Measurements from ENCODE around the gene ITGAD.

ITGAD gene

GRCh38 chr16:31404353-31405064 is 11.4 kb downstream of the ITGAD start:
- Histone ChIP-seq H3K36me3 (ENCODE audit: insufficient read depth, low read length) (peaks cover 16% of the 10 kb centered on the region), H3K27me3 (ENCODE audit: insufficient read depth, low read length) (peaks cover 4% of the 10 kb centered on the region; the same call in 1 of the 2 replicates), H3K4me1 (ENCODE audit: control insufficient read depth, insufficient read depth, low read length, unreplicated experiment) (peaks cover 13% of the 10 kb centered on the region), H3K27ac (ENCODE audit: low read depth, low read length) (peak overlapping the region; percentile 21; the same call in 1 of the 2 replicates), H2AFZ (ENCODE audit: low read length, unreplicated experiment) (peak overlapping the region; percentile 48), H3K4me3 (ENCODE audit: low read depth, low read length) (peak overlapping the region; percentile 82), H3K79me2 (ENCODE audit: control insufficient read depth, insufficient read depth, low read length, unreplicated experiment) (peaks cover 16% of the 10 kb centered on the region)

GRCh38 chr16:31407406-31407805 is 14.3 kb downstream of the ITGAD start:
- no peaks in the 10 kb centered on the region for H3K36me3 ChIP-seq (ENCODE audit: insufficient read depth, low read length)
- H2AFZ ChIP-seq (ENCODE audit: low read length, unreplicated experiment): no peak overlapping the region

GRCh38 chr16:31409433-31409832 is 16.3 kb downstream of the ITGAD start:
- Histone ChIP-seq H3K27me3 (ENCODE audit: insufficient read depth, low read length) (peaks cover 23% of the 10 kb centered on the region), H3K27ac (ENCODE audit: low read depth, low read length) (no peak overlapping the region)

More at GRCh38 chr16:31407406-31407805, 14.3 kb downstream of the ITGAD start:
- H3K27me3 ChIP-seq (ENCODE audit: insufficient read depth, low read length): peaks cover 4% of the 10 kb centered on the region; the same call in 1 of the 2 replicates
- H3K27ac ChIP-seq (ENCODE audit: low read depth, low read length): no peak overlapping the region
- peaks cover 16% of the 10 kb centered on the region for H3K79me2 ChIP-seq (ENCODE audit: control insufficient read depth, insufficient read depth, low read length, unreplicated experiment)
- peaks cover 11% of the 10 kb centered on the region for H3K4me1 ChIP-seq (ENCODE audit: control insufficient read depth, insufficient read depth, low read length, unreplicated experiment)
- no peak overlapping the region for H3K4me3 ChIP-seq (ENCODE audit: low read depth, low read length)

GRCh38 chr16:31410082-31410481 is 16.9 kb downstream of the ITGAD start:
- no peaks in the 10 kb centered on the region for H3K36me3 ChIP-seq (ENCODE audit: insufficient read depth, low read length)
- H3K4me3 ChIP-seq (ENCODE audit: low read depth, low read length): no peak overlapping the region
- H3K27me3 ChIP-seq (ENCODE audit: insufficient read depth, low read length): peaks cover 29% of the 10 kb centered on the region
- H3K79me2 ChIP-seq (ENCODE audit: control insufficient read depth, insufficient read depth, low read length, unreplicated experiment): no peaks in the 10 kb centered on the region
- no peak overlapping the region for H2AFZ ChIP-seq (ENCODE audit: low read length, unreplicated experiment)
- H3K27ac ChIP-seq (ENCODE audit: low read depth, low read length): no peak overlapping the region
- no peaks in the 10 kb centered on the region for H3K4me1 ChIP-seq (ENCODE audit: control insufficient read depth, insufficient read depth, low read length, unreplicated experiment)

More at GRCh38 chr16:31409433-31409832, 16.3 kb downstream of the ITGAD start:
- Histone ChIP-seq H3K79me2 (ENCODE audit: control insufficient read depth, insufficient read depth, low read length, unreplicated experiment) (peaks cover 2% of the 10 kb centered on the region), H2AFZ (ENCODE audit: low read length, unreplicated experiment) (no peak overlapping the region), H3K36me3 (ENCODE audit: insufficient read depth, low read length) (no peaks in the 10 kb centered on the region), H3K4me3 (ENCODE audit: low read depth, low read length) (no peak overlapping the region), H3K4me1 (ENCODE audit: control insufficient read depth, insufficient read depth, low read length, unreplicated experiment) (no peaks in the 10 kb centered on the region)

GRCh38 chr16:31411024-31411844 is 18.1 kb downstream of the ITGAD start:
- Histone ChIP-seq H3K27me3 (ENCODE audit: insufficient read depth, low read length) (peaks cover 39% of the 10 kb centered on the region), H3K4me3 (ENCODE audit: low read depth, low read length) (no peak overlapping the region), H2AFZ (ENCODE audit: low read length, unreplicated experiment) (no peak overlapping the region), H3K36me3 (ENCODE audit: insufficient read depth, low read length) (no peaks in the 10 kb centered on the region), H3K79me2 (ENCODE audit: control insufficient read depth, insufficient read depth, low read length, unreplicated experiment) (no peaks in the 10 kb centered on the region), H3K27ac (ENCODE audit: low read depth, low read length) (no peak overlapping the region), H3K4me1 (ENCODE audit: control insufficient read depth, insufficient read depth, low read length, unreplicated experiment) (no peaks in the 10 kb centered on the region)

GRCh38 chr16:31412750-31413149 is 19.6 kb downstream of the ITGAD start:
- no peak overlapping the region for H3K4me3 ChIP-seq (ENCODE audit: low read depth, low read length)
- no peak overlapping the region for H3K27ac ChIP-seq (ENCODE audit: low read depth, low read length)
- H3K79me2 ChIP-seq (ENCODE audit: control insufficient read depth, insufficient read depth, low read length, unreplicated experiment): no peaks in the 10 kb centered on the region
- H3K4me1 ChIP-seq (ENCODE audit: control insufficient read depth, insufficient read depth, low read length, unreplicated experiment): no peaks in the 10 kb centered on the region
- H3K27me3 ChIP-seq (ENCODE audit: insufficient read depth, low read length): peaks cover 43% of the 10 kb centered on the region
- H2AFZ ChIP-seq (ENCODE audit: low read length, unreplicated experiment): no peak overlapping the region
- no peaks in the 10 kb centered on the region for H3K36me3 ChIP-seq (ENCODE audit: insufficient read depth, low read length)

GRCh38 chr16:31413381-31413780 is 20.2 kb downstream of the ITGAD start:
- no peak overlapping the region for H3K27ac ChIP-seq (ENCODE audit: low read depth, low read length)
- H3K4me1 ChIP-seq (ENCODE audit: control insufficient read depth, insufficient read depth, low read length, unreplicated experiment): no peaks in the 10 kb centered on the region
- no peak overlapping the region for H2AFZ ChIP-seq (ENCODE audit: low read length, unreplicated experiment)
- no peaks in the 10 kb centered on the region for H3K36me3 ChIP-seq (ENCODE audit: insufficient read depth, low read length)
- no peak overlapping the region for H3K4me3 ChIP-seq (ENCODE audit: low read depth, low read length)
- peaks cover 40% of the 10 kb centered on the region for H3K27me3 ChIP-seq (ENCODE audit: insufficient read depth, low read length)
- no peaks in the 10 kb centered on the region for H3K79me2 ChIP-seq (ENCODE audit: control insufficient read depth, insufficient read depth, low read length, unreplicated experiment)

GRCh38 chr16:31413943-31414342 is 20.8 kb downstream of the ITGAD start:
- Histone ChIP-seq H3K36me3 (ENCODE audit: insufficient read depth, low read length) (no peaks in the 10 kb centered on the region), H3K4me1 (ENCODE audit: control insufficient read depth, insufficient read depth, low read length, unreplicated experiment) (no peaks in the 10 kb centered on the region), H3K27ac (ENCODE audit: low read depth, low read length) (no peak overlapping the region), H3K27me3 (ENCODE audit: insufficient read depth, low read length) (peaks cover 40% of the 10 kb centered on the region), H3K79me2 (ENCODE audit: control insufficient read depth, insufficient read depth, low read length, unreplicated experiment) (no peaks in the 10 kb centered on the region), H3K4me3 (ENCODE audit: low read depth, low read length) (no peak overlapping the region), H2AFZ (ENCODE audit: low read length, unreplicated experiment) (no peak overlapping the region)

- Histone ChIP-seq H3K27me3 (ENCODE audit: insufficient read depth, low read length) (peaks cover 40% of the 10 kb centered on the region), H3K4me3 (ENCODE audit: low read depth, low read length) (no peak overlapping the region), H3K79me2 (ENCODE audit: control insufficient read depth, insufficient read depth, low read length, unreplicated experiment) (no peaks in the 10 kb centered on the region), H3K36me3 (ENCODE audit: insufficient read depth, low read length) (no peaks in the 10 kb centered on the region), H3K4me1 (ENCODE audit: control insufficient read depth, insufficient read depth, low read length, unreplicated experiment) (no peaks in the 10 kb centered on the region), H2AFZ (ENCODE audit: low read length, unreplicated experiment) (no peak overlapping the region), H3K27ac (ENCODE audit: low read depth, low read length) (no peak overlapping the region)
Measured at GRCh38 chr16:31414706-31415105, 21.6 kb downstream of the ITGAD start.

GRCh38 chr16:31416371-31416770 is 23.2 kb downstream of the ITGAD start:
- H3K79me2 ChIP-seq (ENCODE audit: control insufficient read depth, insufficient read depth, low read length, unreplicated experiment): no peaks in the 10 kb centered on the region
- H3K27ac ChIP-seq (ENCODE audit: low read depth, low read length): no peak overlapping the region
- H3K36me3 ChIP-seq (ENCODE audit: insufficient read depth, low read length): no peaks in the 10 kb centered on the region
- no peaks in the 10 kb centered on the region for H3K4me1 ChIP-seq (ENCODE audit: control insufficient read depth, insufficient read depth, low read length, unreplicated experiment)
- H2AFZ ChIP-seq (ENCODE audit: low read length, unreplicated experiment): no peak overlapping the region
- H3K27me3 ChIP-seq (ENCODE audit: insufficient read depth, low read length): peaks cover 40% of the 10 kb centered on the region
- no peak overlapping the region for H3K4me3 ChIP-seq (ENCODE audit: low read depth, low read length)
